ENCODE measurements around the gene PACRGL. TPM values are rescaled to one million over a fixed set of nuclear protein-coding genes. Genes with fewer than 3 reads are reported as not detected.

PACRGL gene
- total RNA-seq, 2 donors from 2014 or later = 31.7 to 35.0 TPM

DNA sequence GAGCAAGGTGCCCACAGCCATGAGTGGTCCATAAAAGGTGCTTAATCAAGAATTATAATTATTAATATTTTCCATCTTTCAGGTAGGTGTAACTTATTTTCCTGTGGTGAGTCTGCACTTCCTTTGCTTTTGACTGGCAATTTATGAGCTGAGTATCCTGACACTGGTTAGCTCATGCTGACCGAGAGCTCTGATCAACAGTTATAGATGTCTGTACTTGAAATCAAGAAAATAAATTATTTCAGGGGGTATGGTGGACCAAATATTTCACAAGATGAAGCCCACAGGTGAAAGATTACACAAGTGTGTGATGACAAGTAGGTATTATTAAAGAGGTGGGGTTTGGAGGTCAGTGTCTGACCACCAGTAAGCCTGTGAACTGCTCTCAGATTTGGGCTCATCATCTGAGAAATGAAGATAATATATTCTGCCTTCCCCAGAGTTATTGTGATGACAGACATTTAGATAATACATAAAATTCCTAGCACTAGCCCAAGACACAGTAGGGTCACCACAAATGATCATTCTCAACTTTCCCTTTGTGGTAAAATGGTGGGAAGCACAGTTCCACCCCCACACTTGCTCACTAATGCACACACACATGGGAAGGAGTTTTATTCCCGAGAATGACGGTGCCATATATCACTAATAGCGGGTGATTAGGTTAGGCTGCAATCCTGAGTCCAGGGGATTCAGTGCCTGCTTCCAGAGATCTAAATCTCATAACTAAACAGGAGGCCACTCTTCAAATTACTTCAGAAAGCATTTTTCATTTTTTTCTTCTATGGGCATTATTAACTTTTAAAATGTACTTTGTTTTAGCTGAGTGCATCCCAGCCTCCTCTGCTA, 34.0 kb upstream of the PACRGL start:
- WGBS = 62% methylated on average over 4 of the region's 4 CpGs
- intact Hi-C loops (cut with DNase I) = no loop called here
- Histone ChIP-seq H3K36me3 (no peaks in the 10 kb centered on the region), H3K27ac (no peak overlapping the region), H3K4me3 (no peak overlapping the region), H3K4me1 (replicated peaks) (no peaks in the 10 kb centered on the region), H3K27me3 (replicated peaks; ENCODE audit: insufficient read depth) (no peaks in the 10 kb centered on the region), H3K9me3 (no peaks in the 10 kb centered on the region)
- TF ChIP-seq CTCF (IDR thresholded peaks at IDR 0.05) (no peak), POLR2A (IDR thresholded peaks at IDR 0.05) (no peak), POLR2AphosphoS5 (IDR thresholded peaks at IDR 0.05) (no peak)
- DNase-seq (ENCODE audit: low spot score) = no peak

- H3K27ac ChIP-seq = no peak overlapping the region
- 41% methylated on average over 1 of the region's 1 CpG for WGBS
- no peaks in the 10 kb centered on the region for H3K27me3 ChIP-seq (replicated peaks; ENCODE audit: insufficient read depth)
- H3K9me3 ChIP-seq = no peaks in the 10 kb centered on the region
- no peaks in the 10 kb centered on the region for H3K4me1 ChIP-seq (replicated peaks)
- no peaks in the 10 kb centered on the region for H3K36me3 ChIP-seq
- no peak for TF ChIP-seq POLR2AphosphoS5 (IDR thresholded peaks at IDR 0.05)
- no peak for TF ChIP-seq POLR2A (IDR thresholded peaks at IDR 0.05)
- no peak for TF ChIP-seq CTCF (IDR thresholded peaks at IDR 0.05)
- H3K4me3 ChIP-seq = no peak overlapping the region
- intact Hi-C loops (cut with DNase I) = no loop called here
- DNase-seq (ENCODE audit: low spot score) = no peak
Measured at GRCh38 chr4:20672262-20672661, 28.0 kb upstream of the PACRGL start.

- DNase-seq (ENCODE audit: low spot score) = no peak
- intact Hi-C loops (cut with DNase I) = no loop called here
- Histone ChIP-seq H3K4me3 (no peak overlapping the region), H3K36me3 (no peaks in the 10 kb centered on the region), H3K27me3 (replicated peaks; ENCODE audit: insufficient read depth) (no peaks in the 10 kb centered on the region), H3K27ac (no peak overlapping the region), H3K4me1 (replicated peaks) (no peaks in the 10 kb centered on the region), H3K9me3 (no peaks in the 10 kb centered on the region)
- TF ChIP-seq POLR2AphosphoS5 (IDR thresholded peaks at IDR 0.05) (no peak), POLR2A (IDR thresholded peaks at IDR 0.05) (no peak), CTCF (IDR thresholded peaks at IDR 0.05) (no peak)
Measured at GRCh38 chr4:20675786-20676185, 24.5 kb upstream of the PACRGL start.

DNA sequence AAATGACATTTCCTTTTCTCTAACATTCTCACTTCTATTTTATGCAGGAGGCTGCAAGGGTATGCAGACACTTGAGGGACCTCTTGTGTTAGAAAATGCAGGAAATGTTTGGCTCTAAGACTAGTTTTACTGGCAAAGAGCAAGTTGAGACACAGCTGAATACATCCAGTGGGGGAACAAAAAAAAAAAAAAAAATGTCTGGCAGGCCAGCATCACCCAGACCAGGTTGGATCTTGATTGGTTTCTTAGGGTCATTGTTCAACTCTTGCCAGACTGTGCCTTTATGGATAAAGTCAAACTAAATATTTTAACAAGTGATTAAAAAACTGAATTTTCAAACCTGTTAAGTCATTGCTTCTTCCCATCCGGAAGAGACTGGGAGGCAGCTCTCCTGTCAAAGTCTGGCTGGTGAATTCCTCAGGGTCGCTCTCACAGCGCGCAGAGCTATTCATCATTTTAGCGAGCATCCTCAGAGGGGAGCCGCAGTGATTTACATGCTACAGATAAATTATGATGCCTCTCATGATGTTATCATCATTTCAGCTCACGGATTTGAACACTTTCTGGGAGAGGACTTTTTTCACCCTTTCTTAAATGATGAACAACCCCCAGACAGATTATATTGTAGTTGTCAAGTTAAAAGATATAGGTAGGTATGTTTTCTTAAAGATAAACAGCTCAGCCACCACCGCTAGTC, 23.6 kb upstream of the PACRGL start:
- Histone ChIP-seq H3K27ac (no peak overlapping the region), H3K9me3 (no peaks in the 10 kb centered on the region), H3K27me3 (replicated peaks; ENCODE audit: insufficient read depth) (no peaks in the 10 kb centered on the region), H3K36me3 (no peaks in the 10 kb centered on the region), H3K4me3 (no peak overlapping the region), H3K4me1 (replicated peaks) (no peaks in the 10 kb centered on the region)
- DNase-seq (ENCODE audit: low spot score) = no peak
- TF ChIP-seq CTCF (IDR thresholded peaks at IDR 0.05) (no peak), POLR2A (IDR thresholded peaks at IDR 0.05) (no peak), POLR2AphosphoS5 (IDR thresholded peaks at IDR 0.05) (no peak)
- intact Hi-C loops (cut with DNase I) = no loop called here
- 29% methylated on average over 8 of the region's 8 CpGs for WGBS
